ENCODE results near the gene PREP.
"Not testable (repeated sequence)": the region's sequence is repeated elsewhere in the genome, so short reads cannot be mapped to it uniquely, and the experiment has no call there.

PREP gene

DNA sequence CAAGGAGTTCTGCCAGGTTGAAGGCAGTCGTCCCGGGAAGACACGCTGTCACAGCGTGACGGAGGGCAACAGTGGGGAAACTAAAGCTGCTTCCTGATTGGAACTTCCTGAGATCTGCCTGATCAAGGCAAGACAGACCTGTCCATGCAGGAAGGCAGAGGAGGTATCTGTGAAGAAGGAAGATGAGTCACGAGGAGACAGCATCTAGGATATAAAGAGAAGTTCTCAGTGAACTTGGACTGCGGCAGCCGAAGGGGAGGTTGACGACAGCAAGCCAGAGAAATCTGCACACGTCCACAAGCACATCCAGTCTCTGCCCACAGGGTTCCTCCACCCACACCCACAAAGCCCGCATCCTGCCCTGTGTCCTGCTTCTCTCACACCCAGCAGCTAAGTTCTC, 38.6 kb downstream of the PREP start:
- Histone ChIP-seq H3K9me3 (ENCODE audit: control insufficient read depth, insufficient read depth, low read length) (no peaks in the 10 kb centered on the region), H3K36me3 (ENCODE audit: control insufficient read depth, insufficient read depth, low read length) (no peaks in the 10 kb centered on the region), H3K9ac (ENCODE audit: low read depth, low read length) (no peak overlapping the region), H3K27me3 (ENCODE audit: control insufficient read depth, insufficient read depth, low read length) (no peaks in the 10 kb centered on the region), H3K4me3 (ENCODE audit: low read depth, low read length) (no peak overlapping the region), H3K4me1 (ENCODE audit: control insufficient read depth, insufficient read depth, low read length) (no peaks in the 10 kb centered on the region)

DNA sequence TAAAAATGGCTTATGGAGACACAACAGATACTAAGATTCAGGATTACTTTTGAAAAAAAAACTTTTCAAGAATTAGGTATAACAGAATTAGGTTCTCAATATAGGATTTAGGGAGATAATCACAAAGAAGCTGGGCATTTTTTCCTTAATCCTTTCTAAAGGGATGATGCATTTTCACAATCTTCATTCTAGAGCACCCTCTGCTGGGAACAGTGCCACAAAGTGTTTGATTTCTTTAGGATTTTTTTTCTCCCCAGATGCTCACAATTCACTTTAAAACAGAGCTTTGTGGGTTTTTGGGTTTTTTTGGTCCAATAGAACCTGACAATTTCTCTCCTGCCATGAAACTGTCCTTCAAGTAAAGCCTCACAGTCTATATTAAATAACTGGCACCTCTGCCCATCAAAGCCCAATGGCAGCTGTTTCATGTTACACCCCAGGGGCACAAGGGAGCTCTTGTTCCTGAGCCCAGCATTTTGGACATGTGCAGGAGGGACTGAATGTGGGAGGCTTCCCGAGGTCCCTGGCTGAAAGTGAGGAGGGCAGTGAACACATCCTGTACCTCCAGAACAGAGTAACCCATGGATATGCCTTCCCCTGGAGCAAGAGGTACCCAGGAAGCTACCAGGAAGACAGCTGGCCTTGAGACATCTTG, 39.7 kb downstream of the PREP start:
- Histone ChIP-seq H3K4me1 (ENCODE audit: control insufficient read depth, insufficient read depth, low read length) (no peaks in the 10 kb centered on the region), H3K4me3 (ENCODE audit: low read depth, low read length) (no peak overlapping the region), H3K36me3 (ENCODE audit: control insufficient read depth, insufficient read depth, low read length) (no peaks in the 10 kb centered on the region), H3K27me3 (ENCODE audit: control insufficient read depth, insufficient read depth, low read length) (no peaks in the 10 kb centered on the region), H3K9me3 (ENCODE audit: control insufficient read depth, insufficient read depth, low read length) (no peaks in the 10 kb centered on the region), H3K9ac (ENCODE audit: low read depth, low read length) (no peak overlapping the region)

DNA sequence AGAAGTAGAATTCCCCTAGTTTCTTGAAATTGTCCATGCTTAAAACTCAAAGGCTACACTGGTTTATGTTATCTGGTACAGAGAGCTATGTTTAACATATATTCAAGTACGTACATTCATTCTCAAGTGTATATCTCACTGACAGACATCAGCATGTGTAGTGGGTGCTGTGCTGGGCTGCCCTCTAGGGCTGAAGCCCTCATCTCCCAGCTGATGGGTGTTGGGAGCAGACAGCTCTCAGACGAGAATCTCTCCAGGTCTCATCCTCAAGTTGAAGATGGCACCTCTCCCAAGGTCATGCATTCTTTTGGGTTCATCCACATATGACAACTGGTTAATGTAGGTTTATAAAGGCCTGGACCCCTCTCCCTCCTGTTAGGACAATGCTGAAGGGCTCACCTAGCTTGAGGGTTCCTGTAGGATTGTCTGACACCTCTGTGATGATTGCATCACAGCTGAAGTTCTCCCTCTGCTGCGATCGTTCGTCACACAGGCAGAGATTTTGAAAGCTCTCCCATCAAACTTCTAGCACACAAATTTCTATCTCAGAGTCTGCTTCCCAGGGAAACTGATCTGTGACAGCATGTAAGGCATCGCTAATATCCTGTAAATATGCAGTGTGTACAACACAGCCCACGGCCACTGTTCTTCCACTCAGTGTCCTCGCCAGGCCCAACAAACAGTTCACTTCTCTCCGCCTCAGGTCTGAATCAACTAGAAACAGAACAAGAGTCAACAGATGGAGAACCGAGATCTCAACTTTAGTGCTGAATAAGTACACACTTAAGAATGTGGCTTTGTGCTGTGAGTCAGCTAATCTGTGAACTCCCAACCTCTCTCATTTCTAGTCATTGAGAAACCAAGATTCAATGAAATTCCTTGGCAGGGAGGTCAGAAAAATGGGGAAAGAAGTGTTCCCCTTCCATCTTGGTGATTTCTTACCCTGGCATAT, 43.2 kb downstream of the PREP start:
- H3K4me3 ChIP-seq (ENCODE audit: low read depth, low read length), result no peak overlapping the region
- H3K9ac ChIP-seq (ENCODE audit: low read depth, low read length), result no peak overlapping the region
- no peaks in the 10 kb centered on the region for H3K9me3 ChIP-seq (ENCODE audit: control insufficient read depth, insufficient read depth, low read length)
- H3K27me3 ChIP-seq (ENCODE audit: control insufficient read depth, insufficient read depth, low read length), result no peaks in the 10 kb centered on the region
- H3K4me1 ChIP-seq (ENCODE audit: control insufficient read depth, insufficient read depth, low read length), result no peaks in the 10 kb centered on the region
- H3K36me3 ChIP-seq (ENCODE audit: control insufficient read depth, insufficient read depth, low read length), result no peaks in the 10 kb centered on the region

DNA sequence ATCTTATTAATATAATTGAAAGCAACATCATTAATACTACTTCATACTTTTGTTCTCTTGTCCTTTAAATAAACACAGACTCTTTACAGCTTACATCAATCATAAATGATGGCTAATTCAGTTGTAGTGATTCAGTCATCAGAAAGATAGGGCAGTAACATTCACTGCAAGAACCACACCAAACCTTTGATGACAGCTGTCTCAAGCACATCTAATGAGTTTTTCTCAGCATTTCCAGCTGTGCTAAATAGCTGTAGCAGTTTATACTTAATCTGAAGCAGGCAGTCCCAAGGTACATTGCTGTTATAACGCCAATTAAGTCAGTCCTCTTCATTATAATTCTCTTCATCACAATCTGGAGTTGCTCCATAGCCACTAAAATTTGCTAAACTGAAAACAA, 45.7 kb downstream of the PREP start:
- no peaks in the 10 kb centered on the region for H3K9me3 ChIP-seq (ENCODE audit: control insufficient read depth, insufficient read depth, low read length)
- no peaks in the 10 kb centered on the region for H3K27me3 ChIP-seq (ENCODE audit: control insufficient read depth, insufficient read depth, low read length)
- no peaks in the 10 kb centered on the region for H3K36me3 ChIP-seq (ENCODE audit: control insufficient read depth, insufficient read depth, low read length)
- no peak overlapping the region for H3K4me3 ChIP-seq (ENCODE audit: low read depth, low read length)
- H3K4me1 ChIP-seq (ENCODE audit: control insufficient read depth, insufficient read depth, low read length), result no peaks in the 10 kb centered on the region
- no peak overlapping the region for H3K9ac ChIP-seq (ENCODE audit: low read depth, low read length)

DNA sequence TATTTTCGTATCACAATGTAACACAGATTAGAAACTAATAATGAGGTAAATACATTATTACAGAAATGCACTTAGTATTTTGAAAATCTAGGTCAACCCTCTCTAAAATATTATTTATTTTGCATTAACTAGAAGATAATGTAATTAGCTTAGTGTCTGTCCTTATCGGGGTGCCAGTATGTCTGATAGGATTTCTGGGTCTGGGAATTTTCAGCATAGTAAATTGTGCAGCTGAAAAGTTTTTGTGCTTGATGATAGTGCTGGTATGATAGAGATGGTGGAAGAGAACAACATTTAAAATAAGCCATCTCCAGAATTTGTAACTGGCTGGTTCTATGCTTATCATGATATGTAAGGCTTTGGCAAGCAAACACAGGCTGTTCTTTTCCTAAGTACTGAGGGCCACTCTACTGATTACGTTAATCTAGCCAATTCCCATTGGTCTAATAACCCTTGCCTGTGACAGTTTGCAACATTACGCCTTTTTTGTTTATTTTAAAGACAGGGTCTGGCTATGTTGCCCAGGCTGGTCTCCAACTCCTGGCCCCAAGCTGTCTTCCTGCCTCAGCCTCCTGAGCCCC, 50.8 kb downstream of the PREP start:
- peaks cover 3% of the 10 kb centered on the region for H3K36me3 ChIP-seq (ENCODE audit: control insufficient read depth, insufficient read depth, low read length)
- no peak overlapping the region for H3K9ac ChIP-seq (ENCODE audit: low read depth, low read length)
- no peaks in the 10 kb centered on the region for H3K9me3 ChIP-seq (ENCODE audit: control insufficient read depth, insufficient read depth, low read length)
- no peaks in the 10 kb centered on the region for H3K4me1 ChIP-seq (ENCODE audit: control insufficient read depth, insufficient read depth, low read length)
- H3K4me3 ChIP-seq (ENCODE audit: low read depth, low read length), result no peak overlapping the region
- H3K27me3 ChIP-seq (ENCODE audit: control insufficient read depth, insufficient read depth, low read length), result no peaks in the 10 kb centered on the region

DNA sequence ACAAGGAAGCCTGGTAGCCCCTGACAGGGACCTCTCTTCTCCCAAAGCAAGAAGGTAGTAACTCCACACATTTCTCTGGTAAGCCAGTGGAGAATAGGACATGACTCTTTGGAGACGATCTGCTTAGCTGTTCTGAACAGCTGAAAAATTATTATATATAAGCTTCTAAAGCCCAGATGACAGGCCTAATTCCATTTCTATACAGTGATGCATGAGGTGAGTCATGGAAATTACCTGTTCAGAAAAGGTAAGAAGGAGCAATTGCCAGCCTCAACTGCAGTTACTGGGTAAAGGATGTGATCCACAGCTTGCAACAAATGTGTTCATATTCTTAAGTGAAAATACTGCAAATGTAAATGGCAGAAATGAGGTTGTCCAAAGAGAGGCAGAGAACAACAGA, 54.0 kb downstream of the PREP start:
- peaks cover 3% of the 10 kb centered on the region for H3K36me3 ChIP-seq (ENCODE audit: control insufficient read depth, insufficient read depth, low read length)
- no peaks in the 10 kb centered on the region for H3K4me1 ChIP-seq (ENCODE audit: control insufficient read depth, insufficient read depth, low read length)
- no peaks in the 10 kb centered on the region for H3K9me3 ChIP-seq (ENCODE audit: control insufficient read depth, insufficient read depth, low read length)
- H3K27me3 ChIP-seq (ENCODE audit: control insufficient read depth, insufficient read depth, low read length), result no peaks in the 10 kb centered on the region
- H3K9ac ChIP-seq (ENCODE audit: low read depth, low read length), result no peak overlapping the region
- H3K4me3 ChIP-seq (ENCODE audit: low read depth, low read length), result no peak overlapping the region

DNA sequence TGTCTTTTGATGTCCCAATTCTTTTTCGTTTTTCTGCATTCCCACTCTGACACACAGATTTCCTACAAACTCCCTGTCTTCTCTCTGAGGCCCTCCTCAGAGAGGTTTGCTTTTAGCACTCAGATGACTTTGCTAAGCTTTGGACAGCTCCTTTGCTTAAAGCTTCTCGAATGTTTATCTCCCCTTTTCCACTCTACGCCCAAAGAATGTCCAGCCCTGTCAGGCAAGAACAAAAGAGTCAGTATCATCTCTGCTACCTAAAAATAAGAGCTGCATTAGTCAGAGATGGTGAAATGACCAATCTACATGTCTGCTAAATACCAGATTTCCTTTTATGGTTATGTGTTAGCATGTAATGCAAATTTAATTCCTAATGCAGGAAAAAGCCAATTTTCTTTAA, 56.8 kb downstream of the PREP start:
- Histone ChIP-seq H3K9ac (ENCODE audit: low read depth, low read length) (no peak overlapping the region), H3K36me3 (ENCODE audit: control insufficient read depth, insufficient read depth, low read length) (peaks cover 3% of the 10 kb centered on the region), H3K4me3 (ENCODE audit: low read depth, low read length) (no peak overlapping the region), H3K27me3 (ENCODE audit: control insufficient read depth, insufficient read depth, low read length) (no peaks in the 10 kb centered on the region), H3K9me3 (ENCODE audit: control insufficient read depth, insufficient read depth, low read length) (no peaks in the 10 kb centered on the region), H3K4me1 (ENCODE audit: control insufficient read depth, insufficient read depth, low read length) (no peaks in the 10 kb centered on the region)

DNA sequence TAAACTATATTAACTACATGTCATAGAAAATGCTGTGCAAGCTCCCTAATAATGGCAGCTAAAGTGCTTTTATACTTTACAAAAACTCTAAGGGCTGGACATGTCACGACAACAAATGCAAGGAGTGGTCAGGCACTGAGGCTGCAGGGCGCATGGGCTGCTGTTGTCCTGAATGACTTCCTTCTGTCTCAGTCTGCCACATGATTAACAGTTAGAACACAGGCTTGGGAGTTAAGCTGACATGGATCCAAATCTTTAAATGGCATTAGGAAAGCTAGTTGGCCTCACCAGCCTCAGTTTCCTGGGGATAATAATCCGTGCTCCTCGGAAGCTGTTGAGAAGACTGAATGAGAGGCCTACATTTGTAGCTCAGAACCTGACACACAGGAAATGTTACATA, 57.4 kb downstream of the PREP start:
- Histone ChIP-seq H3K4me1 (ENCODE audit: control insufficient read depth, insufficient read depth, low read length) (no peaks in the 10 kb centered on the region), H3K27me3 (ENCODE audit: control insufficient read depth, insufficient read depth, low read length) (no peaks in the 10 kb centered on the region), H3K9ac (ENCODE audit: low read depth, low read length) (no peak overlapping the region), H3K36me3 (ENCODE audit: control insufficient read depth, insufficient read depth, low read length) (no peaks in the 10 kb centered on the region), H3K9me3 (ENCODE audit: control insufficient read depth, insufficient read depth, low read length) (no peaks in the 10 kb centered on the region), H3K4me3 (ENCODE audit: low read depth, low read length) (no peak overlapping the region)

DNA sequence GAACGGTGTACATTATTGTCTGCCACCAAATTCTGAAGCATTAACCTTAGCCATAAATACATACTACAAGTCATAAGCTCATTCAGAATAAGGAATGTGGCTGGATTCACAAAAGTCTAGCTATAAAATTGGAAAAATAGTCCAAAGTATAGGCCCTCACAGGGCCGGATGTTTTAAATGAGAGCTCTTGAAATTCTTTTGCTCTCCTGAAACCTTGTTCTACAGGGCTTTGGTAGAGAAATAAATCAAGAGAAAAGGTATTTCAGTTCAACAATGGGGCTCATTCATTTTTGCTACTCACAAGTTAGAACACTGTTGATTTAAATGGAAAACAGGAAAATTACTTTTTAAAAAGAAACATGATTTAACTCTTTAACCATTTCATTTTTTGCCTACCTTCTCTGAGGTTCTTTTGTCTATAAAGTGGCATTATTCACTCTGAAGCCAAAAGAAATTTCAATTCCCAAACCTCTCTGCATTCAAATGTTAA, 58.0 kb downstream of the PREP start:
- Histone ChIP-seq H3K9ac (ENCODE audit: low read depth, low read length) (no peak overlapping the region), H3K9me3 (ENCODE audit: control insufficient read depth, insufficient read depth, low read length) (no peaks in the 10 kb centered on the region), H3K4me3 (ENCODE audit: low read depth, low read length) (no peak overlapping the region), H3K4me1 (ENCODE audit: control insufficient read depth, insufficient read depth, low read length) (no peaks in the 10 kb centered on the region), H3K36me3 (ENCODE audit: control insufficient read depth, insufficient read depth, low read length) (no peaks in the 10 kb centered on the region), H3K27me3 (ENCODE audit: control insufficient read depth, insufficient read depth, low read length) (no peaks in the 10 kb centered on the region)

DNA sequence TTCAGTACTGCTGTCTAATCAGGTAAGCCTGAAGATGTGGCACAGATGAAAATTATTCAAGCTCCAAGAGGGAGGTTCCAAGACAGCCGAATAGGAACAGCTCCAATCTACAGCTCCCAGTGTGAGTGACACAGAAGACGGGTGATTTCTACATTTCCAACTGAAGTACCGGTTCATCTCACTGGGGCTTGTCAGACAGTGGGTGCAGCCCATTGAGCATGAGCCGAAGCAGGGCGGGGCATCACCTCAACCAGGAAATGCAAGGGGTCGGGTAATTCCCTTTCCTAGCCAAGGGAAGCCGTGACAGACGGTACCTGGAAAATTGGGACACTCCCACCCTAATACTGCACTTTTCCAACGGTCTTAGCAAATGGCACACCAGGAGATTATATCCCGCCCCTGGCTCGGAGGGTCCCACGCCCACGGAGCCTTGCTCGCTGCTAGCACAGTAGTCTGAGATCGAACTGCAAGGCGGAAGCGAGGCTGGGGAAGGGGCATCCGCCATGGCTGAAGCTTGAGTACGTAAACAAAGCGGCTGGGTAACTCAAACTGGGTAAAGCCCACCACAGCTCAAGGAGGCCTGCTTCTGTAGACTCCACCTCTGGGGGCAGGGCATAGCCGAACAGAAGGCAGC, 64.4 kb downstream of the PREP start:
- H3K9ac ChIP-seq (ENCODE audit: low read depth, low read length); H3K36me3 ChIP-seq (ENCODE audit: control insufficient read depth, insufficient read depth, low read length); H3K4me1 ChIP-seq (ENCODE audit: control insufficient read depth, insufficient read depth, low read length); H3K9me3 ChIP-seq (ENCODE audit: control insufficient read depth, insufficient read depth, low read length); H3K27me3 ChIP-seq (ENCODE audit: control insufficient read depth, insufficient read depth, low read length); H3K4me3 ChIP-seq (ENCODE audit: low read depth, low read length): not testable (repeated sequence)

DNA sequence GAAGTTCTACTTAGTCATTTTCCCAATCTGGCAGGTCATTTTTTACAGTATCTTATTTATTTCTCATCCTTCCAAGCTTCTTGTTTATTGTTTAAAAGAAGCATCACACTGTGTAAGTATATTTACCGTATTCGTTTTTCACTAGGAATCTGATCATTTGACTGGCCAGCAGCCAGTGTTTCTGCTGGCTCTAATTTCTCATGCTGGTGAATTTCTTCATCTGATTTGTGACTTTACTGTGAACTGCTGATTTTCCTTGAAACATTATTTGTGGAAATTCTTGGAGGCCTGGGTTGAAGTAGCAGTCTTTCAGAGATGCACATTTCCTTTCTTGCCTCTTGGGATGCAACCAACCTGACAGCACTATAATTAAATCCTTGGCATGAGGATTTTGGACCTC, 65.9 kb downstream of the PREP start:
- peaks cover 5% of the 10 kb centered on the region for H3K36me3 ChIP-seq (ENCODE audit: control insufficient read depth, insufficient read depth, low read length)

More for the DNA sequence above, 65.9 kb downstream of the PREP start:
- H3K27me3 ChIP-seq (ENCODE audit: control insufficient read depth, insufficient read depth, low read length), result no peaks in the 10 kb centered on the region
- H3K4me3 ChIP-seq (ENCODE audit: low read depth, low read length), result no peak overlapping the region
- no peak overlapping the region for H3K9ac ChIP-seq (ENCODE audit: low read depth, low read length)
- no peaks in the 10 kb centered on the region for H3K9me3 ChIP-seq (ENCODE audit: control insufficient read depth, insufficient read depth, low read length)
- H3K4me1 ChIP-seq (ENCODE audit: control insufficient read depth, insufficient read depth, low read length), result no peaks in the 10 kb centered on the region
